Cardiac fibroblast (primary cell): ENCODE measurements around the gene LRBA.
A peak's percentile ranks its signal among the peaks of the same experiment; 100 is the strongest.

ENCODE experiments used
- DNase-seq, 2 donors: peaks; one replicate each; pipeline versions ENCODE4 v3.0.0 to v3.0.0-alpha.2; 2010; ENCODE audit warnings: low read depth in 2 of 2
- H3K4me3 ChIP-seq, 2 donors: replicated peaks in 1 of 2; 1 replicate in 1 of 2; 2 replicates in 1 of 2; pipeline ENCODE4 v1.5.1; 2011; ENCODE audit warnings: low read depth in 2 of 2, low read length in 2 of 2, mild to moderate bottlenecking in 2 of 2, moderate library complexity in 1 of 2
- CTCF ChIP-seq: IDR thresholded peaks from one replicate; pipeline ENCODE4 v1.5.1; 2011; ENCODE audit warnings: low read depth, mild to moderate bottlenecking, low read length, inconsistent platforms

Gene LRBA

DNA sequence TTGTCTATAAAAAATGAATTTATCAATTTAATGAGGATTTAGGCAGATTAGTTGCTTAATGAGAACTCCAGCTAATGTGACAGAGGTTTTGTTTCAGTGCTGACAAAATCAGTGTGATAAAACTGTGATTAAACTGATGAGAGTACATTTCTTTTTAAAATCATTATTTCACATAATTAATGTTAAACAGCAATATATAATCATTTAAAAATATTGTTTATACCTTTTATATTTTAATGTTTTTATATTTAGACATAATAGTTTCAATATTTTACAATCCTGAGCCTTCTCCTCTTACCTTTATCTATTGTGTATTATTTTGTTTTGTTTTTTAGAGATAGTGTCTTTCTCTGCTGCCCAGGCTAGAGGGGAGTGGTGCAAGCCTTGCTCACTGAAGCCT lies 480.3 kb downstream of the LRBA start:
- no peak overlapping the region for H3K4me3 ChIP-seq
- no peak for TF ChIP-seq CTCF
- DNase-seq = no peak

- DNase-seq = no peak
- TF ChIP-seq CTCF = no peak
- no peak overlapping the region for H3K4me3 ChIP-seq
Measured at GRCh38 chr4:150533673-150534072, 481.4 kb downstream of the LRBA start.

DNA sequence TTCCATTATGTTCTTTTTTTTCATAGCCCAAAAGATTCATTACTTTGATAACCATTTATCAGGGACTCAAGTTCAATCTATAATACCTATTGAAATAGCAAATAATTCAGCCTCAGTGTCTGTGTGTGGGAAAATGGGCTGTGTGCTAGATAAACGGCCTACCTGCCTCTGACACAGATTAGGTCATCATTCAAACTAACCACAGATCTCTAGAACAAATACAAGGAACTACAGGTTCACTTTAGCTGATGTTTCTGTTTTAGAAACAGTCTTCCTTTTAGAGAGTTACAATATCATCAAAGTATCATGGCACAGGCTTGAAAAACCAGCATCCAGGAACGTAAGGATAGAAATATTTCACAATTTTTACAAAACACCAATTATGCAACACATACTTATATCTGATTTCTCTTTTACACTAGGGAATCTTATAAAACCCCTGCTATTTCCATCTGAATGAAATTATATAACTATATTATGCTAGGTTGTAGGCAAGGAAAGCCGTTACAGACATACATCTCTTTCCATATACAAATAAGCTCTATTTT lies 489.7 kb downstream of the LRBA start:
- no peak overlapping the region for H3K4me3 ChIP-seq
- no peak for DNase-seq
- no peak for TF ChIP-seq CTCF

DNA sequence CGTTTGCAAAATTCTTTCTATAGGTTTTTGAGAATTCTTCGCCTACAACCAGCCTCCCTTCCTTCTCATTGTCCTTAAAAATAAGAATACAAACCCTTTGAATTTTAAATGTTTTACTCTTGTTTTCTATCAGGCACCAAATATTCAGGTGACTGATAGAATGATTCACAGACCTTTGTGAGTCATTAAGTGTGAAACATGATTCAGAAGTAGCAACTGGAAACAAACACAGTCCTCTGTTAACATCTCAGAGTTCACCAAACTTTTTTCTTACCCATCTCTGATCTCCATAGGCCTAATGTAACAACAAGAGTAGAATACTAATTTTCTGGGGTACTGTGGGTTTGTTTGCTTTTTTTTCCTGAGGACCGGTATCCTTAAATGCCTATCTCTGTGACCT lies 496.5 kb downstream of the LRBA start:
- TF ChIP-seq CTCF = no peak
- DNase-seq = peak; percentile 22 to 73
- no peak overlapping the region for H3K4me3 ChIP-seq

DNA sequence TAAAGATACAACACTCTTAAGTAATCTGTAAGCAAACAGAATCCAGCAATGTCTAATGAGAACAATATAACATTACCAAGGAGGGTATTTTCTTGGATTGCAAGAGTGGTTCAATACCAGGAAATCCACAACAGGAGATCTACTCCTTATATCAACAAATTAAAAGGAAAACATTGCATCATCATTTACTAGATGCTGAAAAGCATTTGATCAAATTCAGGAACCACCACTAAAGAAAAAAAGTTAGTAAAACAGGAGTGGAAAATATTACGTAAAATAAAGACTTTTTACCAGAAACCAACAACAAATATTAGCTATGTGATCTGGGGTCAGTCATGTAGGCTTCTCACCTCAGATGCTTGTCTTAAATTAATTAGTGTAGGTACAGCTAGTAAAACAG lies 499.9 kb downstream of the LRBA start:
- H3K4me3 ChIP-seq = no peak overlapping the region
- no peak for TF ChIP-seq CTCF
- DNase-seq = peak; percentile 11 to 27

- DNase-seq = no peak
- no peak for TF ChIP-seq CTCF
- no peak overlapping the region for H3K4me3 ChIP-seq
Measured at GRCh38 chr4:150514709-150515108, 500.4 kb downstream of the LRBA start.
